ENCODE data around the gene ARAP1. TPM values are rescaled to one million over a fixed set of nuclear protein-coding genes. Genes with fewer than 3 reads are reported as not detected.

ARAP1 gene
- total and polyA plus RNA-seq, 2 donors (not counting 3 experiments of a cell fraction or from before 2014, with no cell fraction given) = 36.8 to 66.2 TPM

- dilution Hi-C loops (cut with MboI; ENCODE audit: extremely low pct_ligation_motif_present, low sequenced_read_pairs) = no loop called here
- BruUV-seq (replicated peaks) = no TSS peak
- H3K4me3 ChIP-seq (replicated peaks in 1 of 3; ENCODE audit: insufficient read depth in 1 of 3, low read depth in 1 of 3, low read length in 3 of 3) = no peak overlapping the region
- H3K9me3 ChIP-seq (replicated peaks; ENCODE audit: control insufficient read depth, insufficient read depth, low read length) = no peaks in the 10 kb centered on the region
- no peak overlapping the region for H3K27ac ChIP-seq (ENCODE audit: insufficient read depth, low read depth, low read length)
- H3K27me3 ChIP-seq (ENCODE audit: control insufficient read depth in 2 of 2, insufficient read depth in 2 of 2, low read length in 2 of 2) = no peaks in the 10 kb centered on the region
- no peak overlapping the region for H3K9ac ChIP-seq (replicated peaks; ENCODE audit: extremely low read depth, insufficient read depth, low read length)
- ChIA-PET CTCF (no interaction called here), POLR2A (no interaction called here)
- intact Hi-C loops (cut with micrococcal nuclease) = no loop called here
- H3K79me2 ChIP-seq (ENCODE audit: control insufficient read depth, insufficient read depth, low read length) = no peaks in the 10 kb centered on the region
- TF ChIP-seq POLR2AphosphoS5 (IDR thresholded peaks at IDR 0.05; ENCODE audit: insufficient read depth, low read depth, low read length) (no peak), POLR2A (IDR thresholded peaks at IDR 0.05; ENCODE audit: low read depth, low read length) (no peak), MYC (IDR thresholded peaks at IDR 0.05; ENCODE audit: low read depth, low read length) (no peak), MAX (IDR thresholded peaks at IDR 0.05; ENCODE audit: insufficient read depth, insufficient read length) (no peak), GATA2 (IDR thresholded peaks at IDR 0.05; ENCODE audit: insufficient read depth, insufficient read length, low read depth, low read length) (no peak), EZH2 (IDR thresholded peaks at IDR 0.05; ENCODE audit: borderline replicate concordance, low read depth, low read length, severe bottlenecking) (no peak), FOS (IDR thresholded peaks at IDR 0.05; ENCODE audit: borderline replicate concordance, insufficient read depth, low read length) (no peak), CTCF (IDR thresholded peaks at IDR 0.05; ENCODE audit: extremely low read depth in 1 of 2, insufficient read depth in 1 of 2, low read depth in 1 of 2, low read length in 2 of 2) (no peak), JUN (IDR thresholded peaks at IDR 0.05; ENCODE audit: borderline replicate concordance, insufficient read depth, insufficient read length, low read depth) (no peak)
- no peaks in the 10 kb centered on the region for H3K9me1 ChIP-seq (replicated peaks; ENCODE audit: control insufficient read depth, extremely low read depth, insufficient read depth, low read length)
- no peaks in the 10 kb centered on the region for H4K20me1 ChIP-seq (replicated peaks; ENCODE audit: control insufficient read depth, extremely low read depth, insufficient read depth, low read length)
- H3K36me3 ChIP-seq (ENCODE audit: control insufficient read depth in 2 of 2, extremely low read depth in 1 of 2, insufficient read depth in 2 of 2, low read length in 2 of 2) = no peaks in the 10 kb centered on the region
- no peak overlapping the region for H2AFZ ChIP-seq (ENCODE audit: low read depth, low read length)
- DNase-seq (ENCODE audit: low read depth, low spot score) = no peak
- FAIRE-seq = no peak
- no peaks in the 10 kb centered on the region for H3K4me1 ChIP-seq (ENCODE audit: control insufficient read depth, extremely low read depth, insufficient read depth, low read length)
- H3K4me2 ChIP-seq (ENCODE audit: insufficient read depth, low read length) = no peak overlapping the region
Observed at GRCh38 chr11:72758304-72758689, 6.1 kb upstream of the ARAP1 start.
